ENCODE measurements around the gene NRG2. TPM values are rescaled to one million over a fixed set of nuclear protein-coding genes. Genes with fewer than 3 reads are reported as not detected.

The NRG2 gene
- total and polyA plus RNA-seq, 5 donors = 1.1 to 3.6 (median 1.8) TPM

GRCh38 chr5:139855946-139856540 lies 187.1 kb downstream of the NRG2 start:
- H3K4me1 ChIP-seq (ENCODE audit: control insufficient read depth, insufficient read depth, low read length) = no peaks in the 10 kb centered on the region
- intact Hi-C loops (cut with DNase I) = loop anchor here in 1 of 4 donors (5.0 kb wide), 1 partner anchor 69 kb away; no protein-coding TSS in a partner anchor
- H3K9me3 ChIP-seq (ENCODE audit: control insufficient read depth, low read length) = no peaks in the 10 kb centered on the region
- 90% methylated on average over 6 of the region's 6 CpGs for WGBS
- ATAC-seq = no peak
- H3K4me3 ChIP-seq (ENCODE audit: low read length) = no peak overlapping the region
- no peak overlapping the region for H3K27ac ChIP-seq (ENCODE audit: low read length)
- H3K27me3 ChIP-seq (ENCODE audit: control insufficient read depth, insufficient read depth) = no peaks in the 10 kb centered on the region
- DNase-seq = no peak

DNA sequence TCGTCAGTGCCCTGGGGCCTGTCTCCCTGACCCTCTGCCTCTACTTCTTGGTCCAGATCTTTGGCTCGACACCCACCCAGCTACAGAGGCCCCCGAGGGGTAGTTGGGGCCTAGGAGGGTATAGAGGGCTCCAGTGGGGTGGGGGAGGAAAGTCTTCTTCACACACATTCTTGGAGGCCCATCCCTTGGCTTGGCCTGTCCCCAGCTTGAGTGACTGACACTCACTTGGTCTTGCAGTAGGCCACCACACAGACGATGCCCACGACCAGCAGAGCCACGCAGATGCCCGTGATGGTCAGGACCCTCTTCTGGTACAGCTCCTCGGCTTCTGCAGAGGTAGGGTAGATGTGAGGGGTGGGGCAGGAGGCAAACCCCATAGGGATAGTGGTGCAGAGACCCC lies 187.6 kb downstream of the NRG2 start:
- WGBS = 93% methylated on average over 8 of the region's 8 CpGs
- no peaks in the 10 kb centered on the region for H3K27me3 ChIP-seq (ENCODE audit: control insufficient read depth, insufficient read depth)
- DNase-seq (no peak), ATAC-seq (no peak)
- no peaks in the 10 kb centered on the region for H3K9me3 ChIP-seq (ENCODE audit: control insufficient read depth, low read length)
- H3K4me3 ChIP-seq (ENCODE audit: low read length) = no peak overlapping the region
- no peak overlapping the region for H3K27ac ChIP-seq (ENCODE audit: low read length)
- intact Hi-C loops (cut with DNase I) = loop anchor here in 1 of 4 donors (5.0 kb wide), 1 partner anchor 68 kb away; no protein-coding TSS in a partner anchor
- H3K4me1 ChIP-seq (ENCODE audit: control insufficient read depth, insufficient read depth, low read length) = no peaks in the 10 kb centered on the region

- ATAC-seq (no peak), DNase-seq (no peak)
- Histone ChIP-seq H3K4me3 (ENCODE audit: low read length) (no peak overlapping the region), H3K9me3 (ENCODE audit: control insufficient read depth, low read length) (no peaks in the 10 kb centered on the region), H3K4me1 (ENCODE audit: control insufficient read depth, insufficient read depth, low read length) (no peaks in the 10 kb centered on the region), H3K27ac (ENCODE audit: low read length) (no peak overlapping the region), H3K27me3 (ENCODE audit: control insufficient read depth, insufficient read depth) (no peaks in the 10 kb centered on the region)
- intact Hi-C loops (cut with DNase I) = loop anchor here in 1 of 4 donors (5.0 kb wide), 1 partner anchor 68 kb away; no protein-coding TSS in a partner anchor
- WGBS = 97% methylated on average over 5 of the region's 5 CpGs
Measured at GRCh38 chr5:139854953-139855352, 188.1 kb downstream of the NRG2 start.

- WGBS = 95% methylated on average over 7 of the region's 7 CpGs
- no peak for DNase-seq
Measured at GRCh38 chr5:139854029-139854605, 189.0 kb downstream of the NRG2 start.

GRCh38 chr5:139852696-139853095 lies 190.4 kb downstream of the NRG2 start:
- no peaks in the 10 kb centered on the region for H3K27me3 ChIP-seq (ENCODE audit: control insufficient read depth, insufficient read depth)
- H3K27ac ChIP-seq (ENCODE audit: low read length) = no peak overlapping the region
- no peaks in the 10 kb centered on the region for H3K9me3 ChIP-seq (ENCODE audit: control insufficient read depth, low read length)
- intact Hi-C loops (cut with DNase I) = no loop called here
- no peak for DNase-seq
- ATAC-seq = no peak
- H3K4me1 ChIP-seq (ENCODE audit: control insufficient read depth, insufficient read depth, low read length) = no peaks in the 10 kb centered on the region
- WGBS = 90% methylated on average over 8 of the region's 8 CpGs
- no peak overlapping the region for H3K4me3 ChIP-seq (ENCODE audit: low read length)

More at GRCh38 chr5:139854029-139854605, 189.0 kb downstream of the NRG2 start:
- Histone ChIP-seq H3K9me3 (ENCODE audit: control insufficient read depth, low read length) (no peaks in the 10 kb centered on the region), H3K27ac (ENCODE audit: low read length) (no peak overlapping the region), H3K4me1 (ENCODE audit: control insufficient read depth, insufficient read depth, low read length) (no peaks in the 10 kb centered on the region), H3K27me3 (ENCODE audit: control insufficient read depth, insufficient read depth) (no peaks in the 10 kb centered on the region), H3K4me3 (ENCODE audit: low read length) (no peak overlapping the region)
- no peak for ATAC-seq
- intact Hi-C loops (cut with DNase I) = no loop called here

- DNase-seq (no peak), ATAC-seq (no peak)
- H3K27me3 ChIP-seq (ENCODE audit: control insufficient read depth, insufficient read depth) = no peaks in the 10 kb centered on the region
- H3K9me3 ChIP-seq (ENCODE audit: control insufficient read depth, low read length) = no peaks in the 10 kb centered on the region
- intact Hi-C loops (cut with DNase I) = no loop called here
- 94% methylated on average over 19 of the region's 19 CpGs for WGBS
- H3K4me3 ChIP-seq (ENCODE audit: low read length) = no peak overlapping the region
- no peaks in the 10 kb centered on the region for H3K4me1 ChIP-seq (ENCODE audit: control insufficient read depth, insufficient read depth, low read length)
- H3K27ac ChIP-seq (ENCODE audit: low read length) = no peak overlapping the region
Measured at GRCh38 chr5:139851558-139851957, 191.5 kb downstream of the NRG2 start.

- no peak for DNase-seq
- H3K9me3 ChIP-seq (ENCODE audit: control insufficient read depth, low read length) = no peaks in the 10 kb centered on the region
- no peak overlapping the region for H3K27ac ChIP-seq (ENCODE audit: low read length)
- intact Hi-C loops (cut with DNase I) = no loop called here
- H3K27me3 ChIP-seq (ENCODE audit: control insufficient read depth, insufficient read depth) = no peaks in the 10 kb centered on the region
- ATAC-seq = no peak
- H3K4me1 ChIP-seq (ENCODE audit: control insufficient read depth, insufficient read depth, low read length) = no peaks in the 10 kb centered on the region
- 77% methylated on average over 3 of the region's 3 CpGs for WGBS
- H3K4me3 ChIP-seq (ENCODE audit: low read length) = no peak overlapping the region
Measured at GRCh38 chr5:139850423-139851016, 192.6 kb downstream of the NRG2 start.

DNA sequence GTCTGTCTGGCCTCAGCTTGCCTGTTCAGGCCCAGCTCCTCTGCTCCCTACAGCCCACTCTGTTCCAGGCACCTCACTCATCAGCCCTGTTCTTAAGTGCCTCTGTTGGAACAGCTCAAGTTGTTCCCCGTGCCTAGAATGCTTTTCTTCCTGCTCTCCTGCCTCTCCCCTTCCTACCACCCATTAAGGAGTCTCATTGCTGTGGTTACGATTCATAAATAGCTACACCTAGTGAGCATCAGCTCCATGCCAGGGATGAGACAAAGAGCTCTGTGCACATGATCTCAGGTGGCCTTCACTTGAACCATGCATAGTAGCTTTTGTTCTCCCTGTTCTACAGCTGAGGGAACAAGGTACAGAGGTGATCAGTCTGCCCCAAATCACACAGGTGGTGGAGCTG lies 193.2 kb downstream of the NRG2 start:
- intact Hi-C loops (cut with DNase I) = no loop called here
- ATAC-seq = no peak

GRCh38 chr5:139849501-139849900 lies 193.6 kb downstream of the NRG2 start:
- Histone ChIP-seq H3K4me1 (ENCODE audit: control insufficient read depth, insufficient read depth, low read length) (no peaks in the 10 kb centered on the region), H3K9me3 (ENCODE audit: control insufficient read depth, low read length) (no peaks in the 10 kb centered on the region), H3K27ac (ENCODE audit: low read length) (peak overlapping the region; percentile 14), H3K4me3 (ENCODE audit: low read length) (no peak overlapping the region), H3K27me3 (ENCODE audit: control insufficient read depth, insufficient read depth) (no peaks in the 10 kb centered on the region)
- intact Hi-C loops (cut with DNase I) = no loop called here
- WGBS = 64% methylated on average over 7 of the region's 7 CpGs
- DNase-seq (peak in 1 of 3 donors; percentile 43), ATAC-seq (peak in 1 of 2 donors; percentile 49)

More for the DNA sequence above, 193.2 kb downstream of the NRG2 start:
- Histone ChIP-seq H3K4me1 (ENCODE audit: control insufficient read depth, insufficient read depth, low read length) (no peaks in the 10 kb centered on the region), H3K4me3 (ENCODE audit: low read length) (no peak overlapping the region), H3K27ac (ENCODE audit: low read length) (peak overlapping the region; percentile 14), H3K27me3 (ENCODE audit: control insufficient read depth, insufficient read depth) (no peaks in the 10 kb centered on the region), H3K9me3 (ENCODE audit: control insufficient read depth, low read length) (no peaks in the 10 kb centered on the region)
- no peak for DNase-seq
- 60% methylated on average over 2 of the region's 2 CpGs for WGBS

DNA sequence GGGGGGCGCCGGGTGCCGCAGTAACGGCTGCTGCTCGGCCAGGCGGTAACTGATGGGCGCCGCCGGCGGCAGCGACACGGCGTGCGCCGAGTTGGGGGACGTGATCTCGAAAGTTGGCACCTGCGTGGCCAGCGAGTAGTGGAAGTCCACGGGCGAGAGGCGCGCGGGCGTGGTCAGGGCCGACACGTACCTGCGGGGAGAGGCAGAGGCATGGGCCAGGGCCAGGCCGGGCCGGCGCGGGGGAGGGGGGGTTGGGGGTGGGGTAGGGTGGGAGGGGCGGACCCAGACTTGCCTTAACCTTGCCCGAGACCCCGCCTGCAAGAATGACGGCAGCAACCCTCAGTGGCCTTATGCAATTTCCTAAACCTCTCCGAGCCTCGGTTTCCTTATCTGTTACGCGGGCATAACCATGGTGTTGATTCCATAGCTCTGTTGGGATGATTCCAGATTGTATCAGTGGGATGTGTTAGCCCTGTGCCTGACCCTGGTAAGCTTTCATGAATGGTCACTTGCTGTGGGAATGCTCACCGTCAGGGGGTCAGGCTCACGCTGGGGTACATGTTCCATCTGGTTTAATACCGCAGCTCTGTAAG lies 194.5 kb downstream of the NRG2 start:
- peak; percentile 38 to 47 for ATAC-seq
- Histone ChIP-seq H3K4me3 (ENCODE audit: low read length) (peak overlapping the region; percentile 64), H3K27ac (ENCODE audit: low read length) (no peak overlapping the region), H3K9me3 (ENCODE audit: control insufficient read depth, low read length) (no peaks in the 10 kb centered on the region), H3K27me3 (ENCODE audit: control insufficient read depth, insufficient read depth) (no peaks in the 10 kb centered on the region), H3K4me1 (ENCODE audit: control insufficient read depth, insufficient read depth, low read length) (no peaks in the 10 kb centered on the region)
- DNase-seq = peak; percentile 55 to 81 (median 80)
- 14% methylated on average over 43 of the region's 43 CpGs for WGBS
- intact Hi-C loops (cut with DNase I) = no loop called here
